ENCODE measurements around the gene SBF2. TPM values are rescaled to one million over a fixed set of nuclear protein-coding genes. Genes with fewer than 3 reads are reported as not detected.

The SBF2 gene
- total and polyA plus RNA-seq, 2 donors (not counting 1 experiment from before 2014, with no cell fraction given): 5.6 to 17.7 TPM

DNA sequence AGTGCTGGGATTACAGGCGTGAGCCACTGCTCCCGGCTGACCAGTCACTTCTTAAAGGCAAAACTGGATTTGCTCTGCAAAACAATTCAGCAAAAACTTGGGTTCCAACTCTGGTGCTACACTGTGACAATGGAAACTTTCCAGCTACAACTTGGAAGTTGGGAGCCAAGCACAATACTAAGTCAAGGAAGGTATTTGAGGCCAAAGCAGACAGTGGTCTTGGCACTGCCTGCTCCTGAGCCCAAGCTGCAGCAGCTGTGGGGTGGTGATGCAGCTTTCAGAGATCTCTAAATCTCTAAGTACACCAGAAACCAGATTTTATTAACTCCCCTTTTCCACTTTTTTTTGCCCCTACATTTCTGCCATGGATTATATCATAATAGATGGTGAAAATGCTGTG lies 28.4 kb upstream of the SBF2 start:
- TF ChIP-seq EZH2 (IDR thresholded peaks at IDR 0.05; ENCODE audit: borderline replicate concordance, insufficient read depth, low read depth, low read length, poor library complexity, severe bottlenecking): no peak
- TF ChIP-seq, protein P1, sequence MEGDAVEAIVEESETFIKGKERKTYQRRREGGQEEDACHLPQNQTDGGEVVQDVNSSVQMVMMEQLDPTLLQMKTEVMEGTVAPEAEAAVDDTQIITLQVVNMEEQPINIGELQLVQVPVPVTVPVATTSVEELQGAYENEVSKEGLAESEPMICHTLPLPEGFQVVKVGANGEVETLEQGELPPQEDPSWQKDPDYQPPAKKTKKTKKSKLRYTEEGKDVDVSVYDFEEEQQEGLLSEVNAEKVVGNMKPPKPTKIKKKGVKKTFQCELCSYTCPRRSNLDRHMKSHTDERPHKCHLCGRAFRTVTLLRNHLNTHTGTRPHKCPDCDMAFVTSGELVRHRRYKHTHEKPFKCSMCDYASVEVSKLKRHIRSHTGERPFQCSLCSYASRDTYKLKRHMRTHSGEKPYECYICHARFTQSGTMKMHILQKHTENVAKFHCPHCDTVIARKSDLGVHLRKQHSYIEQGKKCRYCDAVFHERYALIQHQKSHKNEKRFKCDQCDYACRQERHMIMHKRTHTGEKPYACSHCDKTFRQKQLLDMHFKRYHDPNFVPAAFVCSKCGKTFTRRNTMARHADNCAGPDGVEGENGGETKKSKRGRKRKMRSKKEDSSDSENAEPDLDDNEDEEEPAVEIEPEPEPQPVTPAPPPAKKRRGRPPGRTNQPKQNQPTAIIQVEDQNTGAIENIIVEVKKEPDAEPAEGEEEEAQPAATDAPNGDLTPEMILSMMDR (IDR thresholded peaks at IDR 0.05): no peak
- no peak overlapping the region for H3K9ac ChIP-seq (ENCODE audit: low read length)
- H3K27me3 ChIP-seq (replicated peaks in 1 of 4; ENCODE audit: control extremely low read depth in 1 of 4, control insufficient read depth in 3 of 4, insufficient read depth in 4 of 4, low read length in 3 of 4): peaks cover 0 to 6% (median 0%) of the 10 kb centered on the region in 4 experiments
- peaks cover 14 to 22% of the 10 kb centered on the region in 2 donors for H3K4me1 ChIP-seq (ENCODE audit: control insufficient read depth in 2 of 2, insufficient read depth in 2 of 2, low read length in 2 of 2)
- peak overlapping the region; percentile 67 for H3K27ac Mint-ChIP-seq
- CTCF ChIA-PET: interaction anchor here (0.7 to 3.6 kb wide), 10 partner anchors 12 to 788 kb away, joined by 3 to 41 read pairs (median 4); partner anchors contain the start of gene ADM
- H3K9me3 Mint-ChIP-seq (ENCODE audit: insufficient read depth): no peaks in the 10 kb centered on the region
- ATAC-seq (ENCODE audit: low read depth) (no peak), DNase-seq (no peak)
- WGBS (ENCODE audit: insufficient coverage): 100% methylated on average over 2 of the region's 2 CpGs
- intact Hi-C loops (cut with micrococcal nuclease): loop anchor here (2.0 to 5.0 kb wide), 2 partner anchors 460 to 1305 kb away; no protein-coding TSS in a partner anchor
- no peak overlapping the region for H3K4me2 ChIP-seq (replicated peaks; ENCODE audit: low read depth, low read length, poor library complexity, severe bottlenecking)
- no peak overlapping the region for H2AFZ ChIP-seq (ENCODE audit: insufficient read depth, low read depth, low read length, poor library complexity, severe bottlenecking)
- no peaks in the 10 kb centered on the region for H4K20me1 ChIP-seq (ENCODE audit: control insufficient read depth, insufficient read depth, low read length, poor library complexity, severe bottlenecking)
- peaks cover 24% of the 10 kb centered on the region for H3K4me1 Mint-ChIP-seq
- no peaks in the 10 kb centered on the region for H3K36me3 ChIP-seq (replicated peaks in 1 of 2; ENCODE audit: control extremely low read depth in 1 of 2, control insufficient read depth in 1 of 2, extremely low read depth in 1 of 2, insufficient read depth in 2 of 2, low read length in 1 of 2)
- H3K9me3 ChIP-seq (ENCODE audit: control extremely low read depth in 1 of 3, control insufficient read depth in 2 of 3, insufficient read depth in 1 of 3, low read length in 2 of 3): no peaks in the 10 kb centered on the region
- H3K4me3 ChIP-seq (ENCODE audit: control extremely low read depth in 1 of 5, extremely low read depth in 1 of 5, insufficient read depth in 1 of 5, low read depth in 2 of 5, low read length in 4 of 5): no peak overlapping the region
- H3K27me3 Mint-ChIP-seq: peaks cover 16% of the 10 kb centered on the region
- H3K4me3 Mint-ChIP-seq: no peak overlapping the region
- POLR2A ChIA-PET: no interaction called here
- H3K79me2 ChIP-seq (ENCODE audit: control insufficient read depth, insufficient read depth, low read length): no peaks in the 10 kb centered on the region
- H3K27ac ChIP-seq (ENCODE audit: low read length in 2 of 2): no peak overlapping the region

DNA sequence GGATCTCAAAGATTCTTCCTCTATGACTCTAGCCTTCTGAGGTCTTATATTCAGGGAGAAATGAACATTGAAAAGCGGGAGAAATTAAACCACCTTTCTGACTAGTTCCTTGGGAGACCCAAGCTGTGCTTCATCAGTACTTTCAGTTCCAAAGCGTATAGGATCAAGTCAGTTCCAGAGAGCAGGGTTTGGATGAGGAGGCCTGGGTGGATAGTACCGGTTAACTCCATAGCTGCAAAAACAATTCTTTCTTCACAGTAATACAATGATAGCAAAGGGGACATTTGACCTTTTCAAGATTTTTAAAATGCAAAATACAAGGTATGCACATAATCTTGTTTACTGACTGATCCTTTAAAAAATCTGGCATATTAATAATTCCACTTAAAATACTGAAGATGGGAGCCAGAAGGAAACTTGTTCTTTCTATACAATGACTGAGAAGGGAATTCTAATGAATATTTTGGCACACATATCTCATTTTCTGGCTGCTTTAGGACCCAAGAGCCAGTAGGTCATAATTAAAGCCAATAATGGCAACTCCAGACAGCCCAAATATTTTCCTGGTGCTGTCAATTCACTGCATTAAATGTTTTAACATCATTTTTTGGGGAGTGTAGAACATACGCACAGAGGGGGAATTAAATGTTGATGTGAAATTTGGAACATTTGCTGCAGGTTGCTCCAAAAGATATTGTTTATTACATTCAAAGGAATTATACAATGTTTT lies 26.9 kb upstream of the SBF2 start:
- intact Hi-C loops (cut with micrococcal nuclease): loop anchor here (5.0 kb wide), 1 partner anchor 1304 kb away; no protein-coding TSS in a partner anchor
- Mint-ChIP-seq H3K4me1 (peaks cover 33% of the 10 kb centered on the region), H3K27ac (no peak overlapping the region), H3K27me3 (peaks cover 16% of the 10 kb centered on the region), H3K4me3 (no peak overlapping the region), H3K9me3 (ENCODE audit: insufficient read depth) (no peaks in the 10 kb centered on the region)
- Histone ChIP-seq H3K79me2 (ENCODE audit: control insufficient read depth, insufficient read depth, low read length) (no peaks in the 10 kb centered on the region), H4K20me1 (ENCODE audit: control insufficient read depth, insufficient read depth, low read length, poor library complexity, severe bottlenecking) (no peaks in the 10 kb centered on the region), H3K4me1 (ENCODE audit: control insufficient read depth in 2 of 2, insufficient read depth in 2 of 2, low read length in 2 of 2) (peaks cover 20 to 24% of the 10 kb centered on the region in 2 donors), H3K36me3 (replicated peaks in 1 of 2; ENCODE audit: control extremely low read depth in 1 of 2, control insufficient read depth in 1 of 2, extremely low read depth in 1 of 2, insufficient read depth in 2 of 2, low read length in 1 of 2) (no peaks in the 10 kb centered on the region), H3K4me3 (ENCODE audit: control extremely low read depth in 1 of 5, extremely low read depth in 1 of 5, insufficient read depth in 1 of 5, low read depth in 2 of 5, low read length in 4 of 5) (no peak overlapping the region), H2AFZ (ENCODE audit: insufficient read depth, low read depth, low read length, poor library complexity, severe bottlenecking) (no peak overlapping the region), H3K27ac (ENCODE audit: low read length in 2 of 2) (no peak overlapping the region), H3K9ac (ENCODE audit: low read length) (no peak overlapping the region), H3K4me2 (replicated peaks; ENCODE audit: low read depth, low read length, poor library complexity, severe bottlenecking) (no peak overlapping the region), H3K9me3 (ENCODE audit: control extremely low read depth in 1 of 3, control insufficient read depth in 2 of 3, insufficient read depth in 1 of 3, low read length in 2 of 3) (no peaks in the 10 kb centered on the region), H3K27me3 (replicated peaks in 1 of 4; ENCODE audit: control extremely low read depth in 1 of 4, control insufficient read depth in 3 of 4, insufficient read depth in 4 of 4, low read length in 3 of 4) (peaks cover 0 to 6% (median 0%) of the 10 kb centered on the region in 4 experiments)
- no peak for DNase-seq
- no peak for ATAC-seq (ENCODE audit: low read depth)
- no CpG with 5 or more reads among the region's 4 CpGs for WGBS (ENCODE audit: insufficient coverage)
- TF ChIP-seq, protein P1 (IDR thresholded peaks at IDR 0.05): no peak
- no peak for TF ChIP-seq EZH2 (IDR thresholded peaks at IDR 0.05; ENCODE audit: borderline replicate concordance, insufficient read depth, low read depth, low read length, poor library complexity, severe bottlenecking)
- ChIA-PET CTCF (interaction anchor here (1.1 to 3.6 kb wide), 6 partner anchors 15 to 786 kb away, joined by 3 to 41 read pairs (median 8); partner anchors contain the start of gene ADM), POLR2A (no interaction called here)

All from B cell (primary cell).